Cerebellar nuclear complex (tissue), 1 donor: ENCODE data around the gene PRR35.

Experiments used
- DNase-seq, 2 experiments: peaks; one replicate each; lab custom pipeline; 2025; lab: John Stamatoyannopoulos, UW

The PRR35 gene

GRCh38 chr16:564690-565418 lies 4.7 kb downstream of the PRR35 start:
- no peak for DNase-seq

- DNase-seq: no peak
Observed at GRCh38 chr16:565419-566330, 5.5 kb downstream of the PRR35 start.

GRCh38 chr16:566475-567372 lies 6.5 kb downstream of the PRR35 start, which contains the start of gene NHLRC4:
NHLRC4 (plus strand) TSS chr16:567005; CDS start chr16:568048, 1,043 bp downstream.
- DNase-seq: no peak

GRCh38 chr16:567373-568256 lies 7.4 kb downstream of the PRR35 start:
- no peak for DNase-seq

GRCh38 chr16:568401-569258 lies 8.4 kb downstream of the PRR35 start:
- no peak for DNase-seq

GRCh38 chr16:569445-570254 lies 9.5 kb downstream of the PRR35 start, which contains the start of gene PIGQ:
PIGQ (plus strand) TSS chr16:569968; CDS start chr16:574075, 4,107 bp downstream.
- no peak for DNase-seq

GRCh38 chr16:572865-573650 lies 12.9 kb downstream of the PRR35 start:
- DNase-seq: no peak

- DNase-seq: no peak
Observed at GRCh38 chr16:574021-574760, 14.0 kb downstream of the PRR35 start.

GRCh38 chr16:575354-576196 lies 15.4 kb downstream of the PRR35 start:
- DNase-seq: no peak

- DNase-seq: no peak
Observed at GRCh38 chr16:576197-576822, 16.1 kb downstream of the PRR35 start.

GRCh38 chr16:576823-577201 lies 16.6 kb downstream of the PRR35 start:
- DNase-seq: no peak

GRCh38 chr16:577796-578195 lies 17.6 kb downstream of the PRR35 start:
- DNase-seq: no peak

- no peak for DNase-seq
Observed at GRCh38 chr16:578232-578869, 18.2 kb downstream of the PRR35 start.

- no peak for DNase-seq
Observed at GRCh38 chr16:578870-579405, 18.7 kb downstream of the PRR35 start.
